Sigmoid colon (tissue), 7 donors: ENCODE results near the gene KISS1R. TPM values are rescaled to one million over a fixed set of nuclear protein-coding genes. Genes with fewer than 3 reads are reported as not detected.

Source experiments
- DNase-seq: peaks from one replicate; pipeline ENCODE4 v3.0.0-alpha.2; 2019
- H3K27ac ChIP-seq, 4 donors: fragments of 200-600 bp; sonication (generic); one replicate each; pipeline ENCODE4 v1.5.1; 2016 to 2019; ENCODE audit warnings: mild to moderate bottlenecking in 1 of 4
- H3K27me3 ChIP-seq, 3 donors: fragments of 200-600 bp; sonication (generic); one replicate each; pipeline ENCODE4 v1.5.1; 2019; ENCODE audit warnings: mild to moderate bottlenecking in 1 of 3
- H3K36me3 ChIP-seq, 4 donors: fragments of 200-600 bp; sonication (generic); one replicate each; pipeline ENCODE4 v1.5.1; 2016 to 2019
- H3K4me1 ChIP-seq, 4 donors: fragments of 200-600 bp; sonication (generic); one replicate each; pipeline ENCODE4 v1.5.1; 2017 to 2019
- H3K4me3 ChIP-seq, 4 donors: fragments of 200-600 bp; sonication (generic); one replicate each; pipeline ENCODE4 v1.5.1; 2017 to 2019; ENCODE audit warnings: mild to moderate bottlenecking in 2 of 4, moderate library complexity in 1 of 4
- H3K9me3 ChIP-seq, 4 donors: fragments of 200-600 bp in 3 of 4; sonication (generic) in 3 of 4; one replicate each; pipeline versions ENCODE4 v1.5.1 to v1.6.1; 2013 to 2019
- CTCF ChIP-seq, 4 experiments: fragments of 450-650 bp in 3 of 4; fragments of 200-600 bp in 1 of 4; IDR thresholded peaks; one replicate each; pipeline ENCODE4 v1.5.1; 2016 to 2019; ENCODE audit warnings: antibody characterized with exemption in 4 of 4, mild to moderate bottlenecking in 3 of 4, moderate library complexity in 2 of 4
- EP300 ChIP-seq, 4 donors: sonication (generic); formaldehyde crosslinking; IDR thresholded peaks; one replicate each; pipeline ENCODE4 v1.6.1; 2017; ENCODE audit warnings: antibody characterized with exemption in 4 of 4
- POLR2A ChIP-seq, 2 donors: fragments of 450-650 bp; IDR thresholded peaks; one replicate each; pipeline ENCODE4 v1.6.1; 2016; ENCODE audit warnings: antibody characterized with exemption in 2 of 2, mild to moderate bottlenecking in 2 of 2, moderate library complexity in 2 of 2
- POLR2AphosphoS5 ChIP-seq, 4 donors: sonication (generic); formaldehyde crosslinking; IDR thresholded peaks; one replicate each; pipeline ENCODE4 v1.6.1; 2017; ENCODE audit warnings: antibody characterized with exemption in 4 of 4
- WGBS, 2 donors: extraction: QIAGEN DNeasy Blood & Tissue Kit; methylation state at CpG; one replicate each; pipeline ENCODE4 v1.1.7; 2013; 5-methylcytosine and 5-hydroxymethylcytosine counted together
- intact Hi-C: fragments of 100-400 bp; cut with DNase I; formaldehyde crosslinking; loops from one replicate; pipeline ENCODE4 v1.15.1; 2023
- polyA plus RNA-seq, 3 donors: library from polyadenylated mRNA; stranded (reverse); fragments of 200-250 nt; gene quantifications; one replicate each; pipeline ENCODE4 v1.2.3, GENCODE V29; 2013
- total RNA-seq, 4 donors: library from RNA; depleted of rRNA; stranded (reverse); fragments of >200 nt; gene quantifications; one replicate each; pipeline ENCODE4 v1.1.0, GENCODE V29; 2016
- donor health status: healthy with polysubstance abuse.
- donor health status: Bipolar disorder and iron deficiency.
- donor health status: healthy.

KISS1R gene
- total and polyA plus RNA-seq, 7 donors = 0.13 TPM; not detected in 6

DNA sequence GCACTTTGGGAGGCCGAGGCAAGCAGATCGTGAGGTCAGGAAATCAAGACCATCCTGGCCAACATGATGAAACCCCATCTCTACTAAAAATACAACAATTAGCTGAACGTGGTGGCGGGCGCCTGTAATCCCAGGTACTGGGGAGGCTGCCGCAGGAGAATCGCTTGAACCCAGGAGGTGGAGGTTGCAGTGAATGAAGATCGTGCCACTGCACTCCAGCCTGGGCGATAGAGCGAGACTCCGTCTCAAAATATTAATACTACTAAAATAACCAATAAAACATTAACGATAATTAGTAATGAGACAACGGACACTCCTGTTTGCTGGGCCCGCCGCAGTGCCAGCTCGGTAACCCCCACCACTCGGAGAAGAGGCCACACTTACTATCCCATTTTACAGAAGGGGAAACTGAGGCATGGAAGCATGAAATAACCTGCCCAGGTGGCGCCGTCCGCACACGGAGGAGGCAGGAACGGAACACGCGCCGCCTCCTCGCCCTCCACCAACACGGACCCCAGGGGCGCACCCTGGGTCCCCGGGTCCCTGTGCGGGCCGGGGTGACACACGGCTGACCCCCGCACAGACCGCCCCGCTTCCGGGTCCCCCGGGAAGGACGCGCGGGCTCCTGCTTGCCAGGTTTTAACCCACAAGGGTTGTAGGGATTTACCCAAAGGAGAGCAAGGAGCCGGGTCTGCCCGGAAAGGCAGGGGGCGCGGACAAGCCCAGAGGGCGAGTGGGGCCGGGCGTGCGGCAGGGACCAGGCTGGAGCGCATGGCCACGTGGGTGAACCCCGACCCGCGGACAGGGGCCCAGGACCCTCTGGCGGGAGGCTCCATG is 5.7 kb upstream of the KISS1R start:
- intact Hi-C loops = no loop called here
- no peak for DNase-seq
- Histone ChIP-seq H3K27ac (peak overlapping the region in 2 of 4 donors; percentile 27 to 49), H3K36me3 (no peaks in the 10 kb centered on the region), H3K4me1 (peaks cover 0 to 15% (median 12%) of the 10 kb centered on the region in 4 donors), H3K9me3 (no peaks in the 10 kb centered on the region), H3K4me3 (peak overlapping the region in 1 of 4 donors; percentile 87), H3K27me3 (peaks cover 0 to under 1% (median 0%) of the 10 kb centered on the region in 3 donors)
- TF ChIP-seq POLR2AphosphoS5 (IDR thresholded peaks at IDR 0.05) = no peak
- TF ChIP-seq EP300 (IDR thresholded peaks at IDR 0.05) = no peak
- no peak for TF ChIP-seq CTCF (IDR thresholded peaks at IDR 0.05)
- no peak for TF ChIP-seq POLR2A (IDR thresholded peaks at IDR 0.05)
- WGBS, 2 donors = 85 to 92% methylated on average over 54 of the region's 54 CpGs

GRCh38 chr19:912181-913079 is 4.7 kb upstream of the KISS1R start:
- peak overlapping the region; percentile 80 to 99 (median 90) for H3K4me3 ChIP-seq
- H3K36me3 ChIP-seq = no peaks in the 10 kb centered on the region
- no peaks in the 10 kb centered on the region for H3K9me3 ChIP-seq
- H3K4me1 ChIP-seq = peaks cover 0 to 23% (median 19%) of the 10 kb centered on the region in 4 donors
- 5 to 11% methylated on average over 69 of the region's 69 CpGs for WGBS, 2 donors
- DNase-seq = no peak
- H3K27me3 ChIP-seq = peaks cover 7 to 11% (median 8%) of the 10 kb centered on the region in 3 donors
- H3K27ac ChIP-seq = peak overlapping the region; percentile 86 to 94 (median 92)
- intact Hi-C loops = no loop called here
- TF ChIP-seq POLR2A (IDR thresholded peaks at IDR 0.05) (no peak), POLR2AphosphoS5 (IDR thresholded peaks at IDR 0.05) (no peak), CTCF (IDR thresholded peaks at IDR 0.05) (no peak), EP300 (IDR thresholded peaks at IDR 0.05) (no peak)

DNA sequence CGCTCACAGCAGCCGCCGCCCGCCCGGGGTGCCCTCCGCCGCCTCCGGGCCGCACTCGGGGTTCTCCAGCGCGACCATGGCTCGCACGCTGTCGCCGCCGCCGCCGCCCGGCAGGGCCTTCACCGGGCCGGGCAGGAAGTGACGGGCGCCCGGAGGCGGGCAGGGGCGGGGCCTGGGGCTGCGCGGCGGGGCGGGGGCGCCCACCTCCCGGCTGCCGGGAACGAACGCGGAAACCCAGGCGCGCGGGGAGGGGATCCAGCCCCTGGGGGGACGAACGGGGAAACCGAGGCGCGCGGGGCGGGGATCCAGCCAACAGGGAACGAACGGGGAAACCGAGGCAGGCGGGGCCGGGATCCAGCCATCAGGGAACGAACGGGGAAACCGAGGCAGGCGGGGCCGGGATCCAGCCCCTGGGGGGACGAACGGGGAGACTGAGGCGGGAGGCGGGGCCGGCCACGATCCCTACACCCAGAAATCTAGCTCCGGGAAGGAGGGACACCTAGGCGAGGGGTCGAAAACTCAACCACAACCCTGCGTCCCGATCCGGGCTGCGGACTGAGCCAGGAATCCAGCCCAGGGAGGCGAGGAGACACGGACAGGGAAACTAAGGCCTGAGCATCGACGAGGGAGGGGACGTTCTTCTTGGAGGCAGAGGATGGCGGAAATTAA is 3.9 kb upstream of the KISS1R start, which contains the start of gene R3HDM4:
TSS of gene R3HDM4 (minus strand) at position 140 of the 669 bp plus-strand sequence. CDS start at position 78, 62 bp downstream.
- H3K4me1 ChIP-seq = peaks cover 0 to 31% (median 27%) of the 10 kb centered on the region in 4 donors
- WGBS, 2 donors = 0 to 1% methylated on average over 76 of the region's 76 CpGs
- intact Hi-C loops = no loop called here
- no peaks in the 10 kb centered on the region for H3K9me3 ChIP-seq
- H3K4me3 ChIP-seq = peak within 1 kb of the TSS; percentile 82 to 99 (median 90)
- no peaks in the 10 kb centered on the region for H3K36me3 ChIP-seq
- peak; percentile 90 for DNase-seq
- no peak for TF ChIP-seq EP300 (IDR thresholded peaks at IDR 0.05)
- peak; percentile 76 to 91 (median 86) for TF ChIP-seq POLR2AphosphoS5 (IDR thresholded peaks at IDR 0.05)
- TF ChIP-seq CTCF (IDR thresholded peaks at IDR 0.05) = no peak
- TF ChIP-seq POLR2A (IDR thresholded peaks at IDR 0.05) = peak in 1 of 2 donors; percentile 16
- H3K27ac ChIP-seq = peak within 1 kb of the TSS; percentile 86 to 94 (median 92)
- H3K27me3 ChIP-seq = peaks cover 15 to 19% (median 16%) of the 10 kb centered on the region in 3 donors

DNA sequence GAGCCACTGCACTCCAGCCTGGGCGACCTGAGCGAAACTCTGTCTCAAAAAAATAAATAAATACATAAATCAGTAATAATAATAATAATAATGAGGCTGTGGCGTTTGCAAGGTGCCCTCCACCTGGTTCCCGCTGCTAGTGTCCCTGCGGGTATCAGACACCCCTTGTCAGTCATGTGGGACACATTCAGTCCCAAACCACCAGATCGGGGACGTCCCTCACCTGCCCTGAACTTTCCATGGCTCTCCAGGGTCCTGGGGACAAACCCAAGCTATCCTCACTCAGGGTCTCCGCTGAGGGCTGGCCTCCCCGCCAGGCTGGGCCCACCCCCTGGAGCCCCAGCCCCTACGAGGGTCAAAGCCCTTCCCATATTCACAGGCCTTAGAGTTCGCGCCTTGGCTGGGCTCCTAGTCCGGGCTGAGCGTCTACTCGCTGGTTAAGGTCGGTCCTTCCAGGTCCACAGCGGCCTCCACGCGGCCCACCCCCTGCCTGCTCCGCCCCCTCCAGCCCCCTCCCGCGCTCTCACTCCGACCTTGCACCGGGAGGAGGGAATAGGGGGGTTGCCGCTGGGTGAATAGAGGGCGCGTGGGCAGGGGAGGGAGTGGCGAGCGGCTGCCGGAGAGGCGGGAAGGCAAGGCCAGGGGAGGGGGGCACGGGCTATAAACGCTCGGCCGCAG is 349 bp upstream of the KISS1R start:
- H3K36me3 ChIP-seq = no peaks in the 10 kb centered on the region
- peak overlapping the region; percentile 1 to 41 (median 26) for H3K4me3 ChIP-seq
- intact Hi-C loops = no loop called here
- H3K9me3 ChIP-seq = no peaks in the 10 kb centered on the region
- TF ChIP-seq CTCF (IDR thresholded peaks at IDR 0.05) (no peak), EP300 (IDR thresholded peaks at IDR 0.05) (no peak), POLR2A (IDR thresholded peaks at IDR 0.05) (no peak), POLR2AphosphoS5 (IDR thresholded peaks at IDR 0.05) (no peak)
- H3K4me1 ChIP-seq = peaks cover 0 to 57% (median 48%) of the 10 kb centered on the region in 4 donors
- peaks cover 42 to 52% (median 49%) of the 10 kb centered on the region in 3 donors for H3K27me3 ChIP-seq
- no peak overlapping the region for H3K27ac ChIP-seq
- no peak for DNase-seq
- 7 to 18% methylated on average over 35 of the region's 35 CpGs for WGBS, 2 donors
